ENCODE data around the gene OR5B12. TPM values are rescaled to one million over a fixed set of nuclear protein-coding genes. Genes with fewer than 3 reads are reported as not detected.
A peak's percentile ranks its signal among the peaks of the same experiment; 100 is the strongest.

OR5B12 gene
- 0.51 and 1.0 TPM in 2 replicates for total RNA-seq (2013; cell fraction: nucleolus; rRNA removed)
- total RNA-seq (2014; rRNA removed) (not detected in 2 replicates), total RNA-seq (2014; rRNA removed; fragmentation: Illumina TruSeq; extraction: Trizol) (not detected in 2 replicates), total RNA-seq (2021) (not detected in 2 replicates), polyA plus RNA-seq (2011; rRNA removed) (0.29 and 0.35 TPM in 2 replicates), polyA plus RNA-seq (2014; fragmentation: Illumina TruSeq; extraction: Trizol) (not detected in 2 replicates), polyA plus RNA-seq (2014; fragmentation: Nextera tagmentation; extraction: Ambion mirVana) (not detected), polyA plus RNA-seq (2014; rRNA removed) (not detected in 2 replicates), polyA plus RNA-seq (2016; fragmentation: Nextera tagmentation; extraction: Ambion mirVana) (not detected), polyA minus RNA-seq (2011; rRNA and poly(A)+ RNA removed) (0.59 and 0.93 TPM in 2 replicates), Bru-seq, nascent RNA (percentile 23 among the genes with signal in this experiment), BruChase-seq, experiment 1, labeled RNA remaining after a 6-hour chase (percentile 57 among the genes with signal in this experiment), BruChase-seq, experiment 2, labeled RNA remaining after a 2-hour chase (percentile 43 among the genes with signal in this experiment)
- not detected for polyA plus RNA-seq (2011; ENCODE audit: low read depth)
- 0.15 and 0.25 TPM in 2 replicates for polyA plus RNA-seq (2011; cell fraction: cytosol; rRNA removed)
- polyA plus RNA-seq (2011; cell fraction: nucleus; rRNA removed) = 0.31 and 0.61 TPM in 2 replicates
- not detected in 2 replicates for polyA plus RNA-seq (2012)
- polyA minus RNA-seq (2011; cell fraction: cytosol; rRNA and poly(A)+ RNA removed) = not detected in 2 replicates
- 0.60 and 1.5 TPM in 2 replicates for polyA minus RNA-seq (2011; cell fraction: nucleus; rRNA and poly(A)+ RNA removed)
- long read RNA-seq, experiment 1 = 0 reads
- long read RNA-seq, experiment 2 = 0 reads

GRCh38 chr11:58442136-58442535, at the start of gene OR5B12:
Gene OR5B12 (minus strand): TSS chr11:58442236. CDS start chr11:58440151, 2,085 bp downstream.
- H2AFZ ChIP-seq (ENCODE audit: control insufficient read depth, low read depth, low read length) = no peak within 1 kb of the TSS
- no peak within 1 kb of the TSS for H3K4me2 ChIP-seq (ENCODE audit: control insufficient read depth, insufficient read depth)
- DNase-seq (ENCODE audit: low read depth, low spot score) = no peak
- ChIA-PET SMC1A (ENCODE audit: uncharacterized antibody, unreplicated experiment) (interaction anchor here (0.7 kb wide), 1 partner anchor 82 kb away, joined by 3 read pairs; no protein-coding TSS in a partner anchor), POLR2A (no interaction called here), RAD21 (ENCODE audit: unreplicated experiment) (no interaction called here), CTCF (no interaction called here)
- BruUV-seq (replicated peaks) = no TSS peak
- no peaks in the 10 kb centered on the region for H3K79me2 ChIP-seq (ENCODE audit: control insufficient read depth, insufficient read depth, low read length)
- no peaks in the 10 kb centered on the region for H3K36me3 ChIP-seq (ENCODE audit: control insufficient read depth in 2 of 2, insufficient read depth in 2 of 2, low read length in 1 of 2)
- no peak within 1 kb of the TSS for H3K27ac ChIP-seq (ENCODE audit: control insufficient read depth, insufficient read depth)
- H3K27me3 ChIP-seq (replicated peaks in 1 of 2; ENCODE audit: control insufficient read depth in 2 of 2, insufficient read depth in 2 of 2, low read length in 1 of 2) = no peaks in the 10 kb centered on the region
- in situ Hi-C loops (cut with MboI) (no loop called here), intact Hi-C loops (cut with micrococcal nuclease; ENCODE audit: unreplicated experiment) (no loop called here)
- no peaks in the 10 kb centered on the region for H3K9me3 ChIP-seq (replicated peaks; ENCODE audit: control insufficient read depth, insufficient read depth, low read length)
- 53% methylated on average over 1 of the region's 1 CpG for WGBS (ENCODE audit: insufficient coverage, insufficient replicate concordance, low lambda C conversion rate, missing lambda C conversion rate)
- ATAC-seq = no peak
- no peaks in the 10 kb centered on the region for H4K20me1 ChIP-seq (ENCODE audit: control insufficient read depth, insufficient read depth)
- FAIRE-seq = no peak
- TF ChIP-seq RBBP5 (conservative IDR thresholded peaks at IDR 0.05) = no peak
- TF ChIP-seq E2F8 (IDR thresholded peaks at IDR 0.05; ENCODE audit: low read depth, partially characterized antibody) = no peak
- no peak for TF ChIP-seq RELA (IDR thresholded peaks at IDR 0.05; ENCODE audit: borderline replicate concordance, partially characterized antibody)
- no peak for TF ChIP-seq SREBF2 (IDR thresholded peaks at IDR 0.05; ENCODE audit: low read length)
- TF ChIP-seq ZNF24 (IDR thresholded peaks at IDR 0.05) = no peak
- TF ChIP-seq RAD51 (IDR thresholded peaks at IDR 0.05) = no peak
- no peaks in the 10 kb centered on the region for H3K4me1 ChIP-seq (ENCODE audit: control insufficient read depth, insufficient read depth, low read length)
- no peak within 1 kb of the TSS for H3K9ac ChIP-seq (ENCODE audit: control insufficient read depth, insufficient read depth, low read length)
- no peak within 1 kb of the TSS for H3K4me3 ChIP-seq

Measured in GM12878 (cell line).